Stimulated activated CD8-positive, alpha-beta memory T cell treated with anti-CD3 and anti-CD28 coated beads, Interleukin-12 subunit alpha, Interleukin-12 subunit beta, amount 100 ng/mL, for 4 hours (primary cell): Measurements from ENCODE around the gene MAGI2.
"Not testable (repeated sequence)": the region's sequence is repeated elsewhere in the genome, so short reads cannot be mapped to it uniquely, and the experiment has no call there.

Experiments used
- DNase-seq: peaks from one replicate; pipeline ENCODE4 v3.0.0-alpha.2; 2020; ENCODE audit warnings: low read depth

Gene MAGI2

DNA sequence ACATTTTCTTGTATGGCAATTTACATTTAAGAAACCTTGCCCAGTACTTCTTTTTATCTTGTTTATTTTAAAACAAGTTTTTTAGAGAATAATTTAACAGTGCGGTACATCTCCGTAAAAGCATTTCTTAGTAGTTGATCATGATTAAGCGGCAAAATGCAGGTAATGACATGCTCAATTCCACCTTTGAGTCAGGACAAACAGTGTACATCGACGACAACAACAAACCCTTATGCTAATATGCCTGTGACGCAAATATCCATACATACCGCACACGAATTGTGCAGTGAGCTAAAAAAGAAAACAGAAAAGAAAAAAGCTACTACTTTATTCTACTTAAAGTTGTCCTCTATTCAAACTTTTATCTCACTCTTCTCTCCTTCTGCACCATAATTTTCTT, 1.9 kb downstream of the MAGI2 start:
- no peak for DNase-seq

DNA sequence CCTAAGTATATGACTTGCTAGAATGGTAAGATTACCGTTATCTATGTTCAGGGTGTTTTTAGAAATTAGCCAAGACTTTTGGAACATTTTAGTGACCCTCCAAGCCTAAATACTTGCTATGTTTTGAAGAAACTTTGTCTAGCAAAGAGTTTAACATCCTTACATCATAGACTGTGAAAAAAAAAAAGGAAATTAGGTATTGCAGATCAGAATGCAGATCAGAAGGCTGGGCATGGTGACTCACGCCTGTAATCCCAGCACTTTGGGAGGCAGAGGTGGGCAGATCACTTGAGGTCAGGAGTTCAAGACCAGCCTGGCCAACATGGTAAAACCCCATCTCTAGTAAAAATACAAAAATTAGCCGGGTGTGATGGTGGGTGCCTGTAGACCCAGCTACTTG, 10.7 kb downstream of the MAGI2 start:
- not testable (repeated sequence) for DNase-seq

DNA sequence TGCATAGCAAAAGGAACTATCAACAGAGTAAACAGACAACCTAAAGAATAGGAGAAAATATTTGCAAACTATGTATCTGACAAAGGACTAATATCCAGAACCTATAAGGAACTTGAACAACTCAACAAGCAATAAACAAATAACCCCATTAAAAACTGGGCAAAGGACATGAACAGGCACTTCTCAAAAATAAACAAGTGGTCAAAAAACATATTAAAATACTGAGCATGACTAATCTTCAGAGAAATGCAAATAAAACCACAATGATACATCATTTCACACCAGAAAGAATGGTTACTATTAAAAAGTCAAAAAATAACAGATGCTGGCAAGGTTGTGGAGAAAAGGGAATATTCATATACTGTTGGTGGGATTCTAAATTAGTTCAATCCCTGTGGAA, 17.1 kb downstream of the MAGI2 start:
- DNase-seq, result no peak

DNA sequence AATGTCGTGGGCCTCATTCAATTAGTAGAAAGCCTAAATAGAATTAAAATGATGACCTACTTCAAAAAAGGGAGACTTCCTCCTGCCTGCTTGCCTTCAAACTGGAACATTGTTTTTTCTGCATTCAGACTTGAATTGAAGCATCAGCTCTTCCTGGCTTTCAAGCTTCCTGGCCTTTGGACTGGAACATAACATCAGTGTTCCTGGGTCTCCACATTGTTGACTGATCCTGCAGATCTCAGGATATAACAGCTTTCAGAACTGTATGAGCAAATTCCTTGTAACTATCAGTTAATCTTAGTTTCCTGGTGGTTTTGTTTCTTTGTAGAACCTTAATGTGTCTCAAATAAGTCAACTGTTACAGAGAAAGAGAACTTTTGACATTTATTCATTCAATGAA, 18.6 kb downstream of the MAGI2 start:
- no peak for DNase-seq

DNA sequence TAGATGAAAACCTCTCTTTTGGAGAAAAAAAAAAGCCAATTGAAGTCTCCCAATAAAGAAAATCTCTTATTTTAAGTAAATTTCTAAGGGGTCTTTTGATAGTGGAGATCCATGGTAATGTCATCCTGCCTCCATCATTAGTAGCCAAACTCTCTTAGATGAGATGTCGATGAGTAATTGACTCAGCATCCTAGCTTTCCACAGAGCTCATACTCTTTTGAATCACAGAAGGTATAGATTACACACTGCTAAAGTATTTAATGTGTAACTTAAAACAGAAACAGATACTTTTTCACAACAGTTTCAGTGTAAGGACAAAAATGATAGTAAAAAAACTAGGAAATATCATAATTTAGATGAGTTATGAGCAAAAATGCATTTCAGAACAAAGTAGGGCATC, 19.4 kb downstream of the MAGI2 start:
- no peak for DNase-seq

DNA sequence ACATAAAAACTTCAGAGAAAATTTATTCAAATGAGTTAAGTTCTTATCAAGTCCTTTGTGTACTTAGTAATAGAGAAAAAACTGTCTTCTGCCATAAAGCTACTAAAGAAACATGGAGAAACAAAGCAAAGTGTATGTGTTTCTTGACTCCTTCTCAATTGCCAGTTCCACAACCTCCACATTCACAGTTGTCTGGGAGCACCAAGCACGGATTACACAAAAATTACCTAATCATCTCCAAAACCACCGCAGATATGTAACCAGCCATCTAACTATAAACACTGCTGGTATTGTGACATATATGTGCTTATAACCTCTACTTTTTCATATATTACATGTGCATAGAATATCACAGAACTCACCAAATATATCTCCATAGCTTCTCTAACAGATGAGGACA, 23.1 kb downstream of the MAGI2 start:
- no peak for DNase-seq

DNA sequence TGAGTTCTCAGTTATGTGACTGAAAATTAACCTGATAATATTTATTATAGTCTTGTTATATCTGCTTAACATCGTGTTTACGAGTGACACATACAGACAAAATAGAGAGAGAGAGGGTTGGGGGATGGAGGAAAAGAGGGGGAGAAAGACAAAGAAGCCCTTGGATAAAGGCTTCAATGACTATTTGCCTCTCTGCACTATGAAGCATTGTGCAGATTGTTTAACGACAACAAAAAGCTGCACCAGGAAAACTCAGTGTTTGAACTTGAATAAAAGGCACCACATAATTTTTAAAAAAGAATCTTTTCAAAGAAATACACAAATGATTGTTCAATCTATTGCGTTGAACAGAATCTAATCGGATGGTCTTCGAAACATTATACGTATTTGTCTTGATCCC, 27.8 kb downstream of the MAGI2 start:
- no peak for DNase-seq

DNA sequence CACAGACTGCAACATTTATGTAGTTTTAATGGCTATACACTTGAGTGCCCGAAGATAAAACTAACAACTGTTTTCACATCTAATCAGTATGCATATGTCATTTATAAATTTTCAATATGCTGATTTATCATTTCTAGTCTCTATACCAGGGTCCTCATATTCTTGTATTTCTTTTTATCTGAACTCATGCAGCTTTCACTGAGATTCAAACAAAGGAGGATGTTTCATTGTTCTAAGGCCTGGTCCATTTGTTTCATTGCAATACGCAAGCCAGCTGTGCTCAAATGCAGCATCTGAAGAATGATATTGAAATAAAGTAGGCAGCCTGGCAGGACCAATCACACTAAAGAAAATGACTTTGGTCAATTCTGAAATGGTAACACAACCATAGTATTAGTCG, 31.7 kb downstream of the MAGI2 start:
- DNase-seq, result no peak

DNA sequence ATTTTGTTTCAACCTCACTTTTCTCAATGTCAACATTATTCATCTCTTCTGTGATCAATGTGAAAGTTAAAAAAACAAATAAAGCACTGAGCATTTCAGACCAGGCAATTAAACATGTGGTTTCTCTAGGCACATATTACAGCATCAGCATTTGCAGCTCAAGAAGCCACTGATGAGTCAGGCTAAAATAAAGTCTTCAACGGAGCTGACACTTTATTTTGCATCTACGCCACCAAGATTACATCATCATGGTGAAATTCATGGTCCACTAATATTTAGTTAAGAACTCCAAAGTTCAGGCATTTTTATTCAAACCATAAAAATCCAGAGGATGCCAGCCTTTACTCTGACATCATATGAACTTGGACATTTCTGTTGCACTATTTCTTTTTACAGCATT, 33.0 kb downstream of the MAGI2 start:
- no peak for DNase-seq

DNA sequence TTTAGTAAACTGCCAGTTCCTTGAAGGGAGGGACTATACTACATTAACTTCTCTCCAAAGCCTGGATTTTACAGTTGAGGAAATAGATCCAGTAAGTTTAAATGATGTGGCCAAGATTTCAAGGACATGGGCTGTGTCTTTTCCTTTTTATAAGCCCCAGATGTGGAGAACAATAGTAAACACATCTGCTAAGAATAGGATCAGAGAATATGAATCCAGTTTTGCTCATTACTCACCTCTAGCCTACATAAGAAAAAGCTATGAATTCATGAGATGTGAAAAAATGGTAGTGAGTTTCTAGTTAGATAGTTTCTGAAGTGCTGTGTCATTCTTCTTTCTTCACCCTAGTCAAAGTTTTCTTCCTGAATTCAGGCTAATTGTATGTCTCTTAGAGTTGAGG, 38.6 kb downstream of the MAGI2 start:
- DNase-seq, result no peak

DNA sequence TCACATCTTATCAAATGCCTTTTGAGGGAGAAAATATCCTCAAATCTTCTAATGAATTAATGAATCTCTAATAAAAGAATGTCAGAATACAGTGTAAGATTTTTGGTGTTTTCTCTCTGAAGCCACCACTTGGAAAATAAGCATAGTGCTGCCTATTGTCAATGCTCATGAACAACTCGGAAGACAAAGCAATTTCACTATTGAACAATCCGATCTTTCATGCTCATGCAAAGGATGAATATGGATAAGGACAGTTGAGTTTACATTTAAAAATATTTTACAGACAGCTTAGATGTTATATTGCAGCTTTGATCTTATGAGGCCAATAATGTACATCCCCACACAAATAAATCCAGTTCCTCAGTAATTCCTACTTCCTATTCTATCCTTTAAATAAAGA, 40.6 kb downstream of the MAGI2 start:
- no peak for DNase-seq

DNA sequence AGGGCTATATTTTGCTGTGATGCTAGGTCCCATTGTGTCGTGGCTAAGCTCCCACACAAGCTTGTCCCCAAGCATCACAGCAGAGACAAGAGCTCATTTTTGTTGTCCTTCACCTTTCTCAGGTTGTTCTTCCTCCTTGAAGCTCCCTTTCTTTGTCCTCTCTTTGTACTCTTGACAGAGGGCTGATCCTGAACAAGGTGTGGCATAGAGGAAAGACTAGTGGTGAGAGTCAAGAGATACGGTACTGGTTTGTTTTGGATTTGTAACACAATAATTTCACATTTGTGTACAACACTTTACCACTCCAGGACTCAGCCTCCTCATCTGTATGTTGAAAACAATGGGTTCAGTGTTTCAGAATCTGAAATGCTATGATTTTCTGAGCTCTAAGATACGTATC, 41.0 kb downstream of the MAGI2 start:
- DNase-seq, result no peak

DNA sequence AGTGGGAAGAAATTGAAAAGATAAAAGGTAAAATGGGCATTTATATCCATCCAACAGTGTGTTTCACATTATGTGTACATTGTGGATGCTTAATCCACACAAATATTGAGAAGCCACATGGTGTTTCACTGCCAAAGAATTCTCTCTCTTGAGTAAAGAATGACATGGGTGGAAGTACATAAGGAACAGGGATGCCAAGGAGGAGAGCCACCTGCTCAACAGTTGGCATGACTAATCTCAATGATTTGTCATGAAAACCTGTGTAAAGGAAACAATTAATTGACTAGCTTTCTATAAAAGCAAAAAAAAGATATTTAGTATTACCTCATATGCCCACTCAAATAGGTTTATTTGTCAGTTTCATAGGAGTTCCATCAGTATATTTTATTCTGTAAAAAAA, 43.1 kb downstream of the MAGI2 start:
- DNase-seq, result no peak

DNA sequence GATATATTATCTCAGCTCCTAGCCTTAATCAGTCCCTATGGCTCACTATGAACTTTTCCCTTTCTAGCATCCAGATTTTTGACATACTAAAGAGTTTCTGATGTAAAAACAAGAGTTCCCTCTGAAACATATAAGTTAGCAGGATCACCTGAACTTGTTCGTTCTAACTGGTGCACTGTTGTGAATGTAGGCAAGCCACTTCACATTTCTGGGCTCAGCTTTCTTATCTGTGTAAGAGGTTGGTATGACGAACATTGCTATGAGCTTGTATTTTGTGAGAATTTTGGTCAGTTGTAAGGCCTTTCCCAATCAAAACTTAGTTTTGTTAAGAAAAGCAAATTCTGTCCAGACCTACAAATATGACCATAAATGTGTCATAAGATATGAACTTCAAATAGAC, 46.1 kb downstream of the MAGI2 start:
- DNase-seq, result no peak

DNA sequence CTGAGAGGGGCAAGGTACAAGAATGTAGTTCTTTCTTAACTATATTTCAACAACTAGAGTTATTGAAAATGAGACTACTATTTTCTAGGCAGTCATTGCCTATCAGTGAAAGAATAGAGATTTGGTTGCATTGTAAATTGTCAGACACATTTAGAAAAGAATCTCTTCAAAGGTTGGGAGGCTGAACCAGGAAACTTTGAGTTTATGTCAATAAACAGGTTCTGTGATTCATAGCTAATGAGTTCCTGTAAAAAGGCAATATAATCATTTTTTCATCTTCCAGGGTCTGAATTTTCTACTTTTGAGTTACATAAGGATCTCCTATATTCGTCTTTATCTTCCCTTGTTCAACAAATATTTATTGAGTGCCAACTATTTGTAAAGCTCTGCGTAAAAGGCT, 47.1 kb downstream of the MAGI2 start:
- no peak for DNase-seq

DNA sequence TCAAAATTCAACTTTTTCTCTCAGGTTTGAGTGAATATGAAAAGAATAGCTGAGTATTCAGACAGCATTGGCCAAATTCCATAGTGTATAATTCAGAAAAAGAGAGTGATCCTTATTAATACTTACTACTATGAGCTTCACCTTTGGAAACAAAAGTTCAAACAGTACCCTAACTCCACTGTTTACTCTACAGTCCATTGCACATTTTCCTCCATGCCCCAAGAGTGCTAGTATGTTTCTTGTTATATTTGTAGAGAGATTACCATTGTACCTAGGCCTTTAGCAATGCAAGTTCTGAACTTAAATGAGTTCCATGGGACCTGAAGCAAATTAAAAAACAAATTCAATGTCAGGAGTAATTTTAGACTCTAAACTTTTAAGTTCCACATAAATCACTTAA, 48.1 kb downstream of the MAGI2 start:
- DNase-seq, result no peak

DNA sequence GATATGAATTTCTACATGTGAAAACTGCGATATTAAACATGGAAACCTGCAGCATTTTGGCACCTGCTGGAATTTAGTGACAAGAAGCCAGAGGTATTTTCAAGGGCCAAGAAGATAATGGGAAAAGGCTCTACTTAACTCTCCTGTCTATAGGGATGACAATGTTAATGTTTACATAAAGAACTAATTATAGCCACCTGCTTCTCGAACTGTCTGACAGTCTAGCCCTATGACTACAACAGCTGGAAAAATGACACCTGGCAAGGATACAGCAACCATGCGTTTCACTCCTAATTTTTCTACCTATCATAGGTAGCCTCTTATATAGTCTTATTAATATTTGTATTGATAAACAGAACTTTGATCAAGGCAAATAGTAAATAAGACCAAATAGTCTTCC, 49.6 kb downstream of the MAGI2 start:
- DNase-seq, result no peak

DNA sequence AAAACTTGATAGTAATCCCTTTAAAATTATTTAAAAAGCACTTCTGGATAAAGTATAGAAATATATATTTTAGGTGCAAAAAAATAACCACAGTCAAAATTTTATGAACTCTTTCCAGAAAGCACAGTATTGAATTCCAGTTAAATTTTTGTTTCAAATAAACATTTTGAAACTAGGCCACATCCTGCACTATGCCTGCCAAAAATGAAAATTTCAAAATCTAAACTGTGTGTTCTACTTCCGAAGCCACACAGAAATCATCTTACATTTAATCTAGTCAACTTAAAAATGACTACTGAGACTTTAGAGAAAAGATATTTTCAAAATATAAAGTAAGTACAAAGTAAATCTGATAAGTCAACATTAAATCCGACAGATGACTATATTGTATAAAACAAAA, 50.0 kb downstream of the MAGI2 start:
- DNase-seq, result no peak

DNA sequence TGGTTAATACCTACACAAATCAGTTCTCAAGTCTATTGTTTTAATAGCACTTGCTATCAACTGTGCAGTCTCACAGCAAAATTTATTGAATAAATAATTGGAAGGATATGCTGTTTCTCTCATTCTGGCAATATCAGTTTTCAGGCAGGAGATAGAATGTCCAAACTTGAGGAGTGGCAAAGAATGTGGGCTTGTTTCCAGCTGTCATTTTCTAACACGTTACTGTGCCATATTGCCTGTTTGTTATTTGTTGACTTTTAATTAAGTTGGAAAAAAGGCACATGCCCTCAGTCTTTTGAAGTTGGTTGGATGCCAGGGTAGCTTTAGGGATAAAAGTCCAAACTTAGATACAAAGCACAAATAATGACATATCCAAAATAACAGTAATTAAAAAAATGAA, 52.2 kb downstream of the MAGI2 start:
- DNase-seq, result no peak

DNA sequence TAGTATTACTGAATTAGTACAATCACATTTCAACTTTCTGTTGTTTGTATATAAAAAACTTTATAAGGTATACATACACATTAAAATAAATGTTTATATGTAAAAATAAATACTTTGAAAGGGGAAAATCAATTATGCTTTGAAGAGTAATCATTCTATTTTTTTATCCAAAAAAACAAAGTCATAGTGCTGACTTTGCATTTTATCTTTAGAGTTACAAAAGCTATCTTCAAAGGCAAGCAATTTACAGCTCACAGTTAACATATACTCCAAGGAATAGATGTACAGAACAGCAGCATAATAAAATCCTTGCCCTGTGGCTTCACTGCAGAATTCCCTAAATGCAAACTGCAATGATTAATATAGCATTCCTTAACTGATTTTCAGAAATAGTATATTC, 53.2 kb downstream of the MAGI2 start:
- no peak for DNase-seq

DNA sequence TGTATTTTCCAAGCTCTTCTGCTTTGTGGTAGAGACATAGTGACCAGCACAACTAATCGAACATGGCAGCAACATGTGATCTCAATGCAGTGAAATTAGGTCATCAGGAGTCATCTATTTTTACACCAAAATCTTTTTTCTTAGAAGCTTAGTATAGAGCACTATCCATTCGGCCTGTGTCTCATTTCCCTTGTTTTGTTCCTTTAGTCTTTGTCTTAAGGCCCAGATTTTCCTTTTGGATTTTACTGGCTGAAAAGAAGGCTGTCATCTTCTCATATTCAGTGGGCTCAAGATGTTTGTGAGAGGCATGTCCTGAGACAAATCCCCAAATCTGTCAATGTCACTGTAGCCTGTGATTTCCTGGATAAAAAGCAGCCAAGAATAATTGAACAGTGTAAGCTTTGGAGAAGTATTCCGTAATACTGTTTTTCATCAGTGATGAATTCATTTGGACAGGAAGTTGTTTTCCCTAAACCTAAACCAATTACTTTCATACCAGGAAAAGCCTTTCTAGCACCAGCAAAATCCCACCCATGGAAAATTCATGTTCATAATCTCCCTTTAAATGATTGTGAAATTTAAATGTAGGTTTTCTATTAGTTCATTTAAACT, 55.2 kb downstream of the MAGI2 start:
- DNase-seq, result no peak

DNA sequence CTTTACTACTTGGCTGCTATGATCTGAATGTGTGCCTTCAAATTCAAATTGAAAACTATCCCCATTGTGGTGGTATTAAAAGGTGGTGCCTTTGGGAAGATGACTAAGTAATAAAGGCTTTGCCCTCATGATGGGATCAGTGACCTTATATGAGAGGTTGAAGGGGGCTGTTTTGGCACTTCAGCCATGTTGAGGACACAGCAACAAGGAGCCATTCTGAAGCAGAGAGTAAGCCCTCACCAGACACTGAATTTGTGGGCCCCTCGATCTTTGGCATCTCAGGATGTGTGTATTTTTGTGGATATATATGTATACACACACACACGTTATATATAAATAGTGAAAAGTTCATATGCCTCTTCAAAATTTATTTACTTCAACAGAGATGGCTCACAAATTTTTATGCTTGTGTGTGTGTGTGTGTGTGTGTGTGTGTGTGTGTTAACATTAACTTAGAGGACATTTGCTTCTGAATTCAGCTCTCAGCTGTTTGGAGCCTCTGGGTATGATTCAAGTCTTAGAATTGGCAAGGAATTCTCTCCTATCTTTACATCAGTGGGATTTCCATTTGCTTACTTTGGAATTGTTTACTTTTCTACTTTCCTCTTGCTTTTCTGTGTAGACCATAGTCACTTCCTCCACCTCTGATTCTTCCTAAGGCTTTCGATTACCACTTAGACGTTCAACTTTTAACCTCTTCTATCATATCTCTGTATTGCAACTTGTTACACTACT, 66.6 kb downstream of the MAGI2 start:
- DNase-seq, result no peak

DNA sequence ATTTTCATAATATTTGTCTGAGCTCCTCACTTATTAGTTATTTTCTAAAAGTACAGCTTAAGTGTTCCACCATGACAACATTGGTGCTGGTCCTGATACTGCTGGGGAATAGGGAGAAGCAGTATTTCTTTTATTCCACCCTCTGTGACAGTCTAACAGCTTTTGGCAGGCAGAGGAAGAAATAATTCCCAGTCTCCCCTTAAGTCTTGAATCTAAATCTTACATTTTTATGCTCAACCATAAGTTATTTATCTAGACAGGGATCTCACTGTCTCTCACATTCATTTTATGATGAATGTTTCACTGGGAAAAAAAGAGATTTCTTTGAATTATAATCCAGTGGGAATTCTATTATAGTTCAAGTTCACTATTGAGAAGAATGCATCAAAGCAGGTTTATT, 71.5 kb downstream of the MAGI2 start:
- DNase-seq, result no peak

DNA sequence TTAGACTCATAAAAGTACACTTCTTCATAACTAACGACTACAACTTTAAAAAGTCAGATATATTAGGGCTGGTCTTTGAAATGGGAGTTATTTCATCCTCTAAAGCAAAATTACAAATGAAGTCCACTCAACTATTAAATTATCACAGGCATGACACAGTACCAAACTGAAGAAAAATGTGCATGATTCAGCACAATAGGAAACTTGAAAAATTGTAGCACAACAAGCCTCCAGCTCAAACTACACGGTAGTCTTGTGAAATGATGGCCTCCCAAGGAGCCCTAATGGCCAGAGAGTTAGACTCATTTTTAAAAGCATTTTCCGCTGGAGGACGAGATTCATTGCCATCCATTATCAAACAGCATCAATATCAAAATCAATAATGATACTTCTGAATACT, 76.4 kb downstream of the MAGI2 start:
- DNase-seq, result no peak
